Keratinocyte (primary cell): ENCODE results near the gene COL3A1. TPM values are rescaled to one million over a fixed set of nuclear protein-coding genes. Genes with fewer than 3 reads are reported as not detected.

Experiments
- DNase-seq: peaks from one replicate; pipeline ENCODE4 v3.0.0-alpha.2; 2011; ENCODE audit warnings: low read depth, missing footprints, low spot score
- FAIRE-seq: peaks from 2 replicates; lab custom pipeline; 2011; peaks lifted over from hg19 to GRCh38; lab: Jason Lieb, UNC
- H2AFZ ChIP-seq: 2 replicates; pipeline ENCODE4 v1.6.0; 2012; ENCODE audit warnings: low read length, control low read depth, inconsistent platforms; ENCODE audit not compliant: control insufficient read depth
- H3K27ac ChIP-seq: 2 replicates; pipeline ENCODE4 v1.5.1; 2011; ENCODE audit warnings: low read length; ENCODE audit not compliant: control insufficient read depth, insufficient read depth
- H3K27me3 ChIP-seq: 3 replicates; pipeline ENCODE4 v1.6.0; 2011; ENCODE audit warnings: low read length; ENCODE audit not compliant: control insufficient read depth, insufficient read depth; ENCODE audit errors: extremely low read depth
- H3K36me3 ChIP-seq, 2 experiments: 2 replicates in 1 of 2; 3 replicates in 1 of 2; pipeline ENCODE4 v1.5.1; 2011; ENCODE audit warnings: low read length in 2 of 2, mild to moderate bottlenecking in 1 of 2; ENCODE audit not compliant: control insufficient read depth in 2 of 2, insufficient read depth in 2 of 2; ENCODE audit errors: extremely low read depth in 1 of 2
- H3K4me1 ChIP-seq: 3 replicates; pipeline ENCODE4 v1.5.1; 2011; ENCODE audit warnings: low read length; ENCODE audit not compliant: control insufficient read depth, insufficient read depth; ENCODE audit errors: extremely low read depth
- H3K4me2 ChIP-seq: 3 replicates; pipeline ENCODE4 v1.6.0; 2011; ENCODE audit warnings: low read depth, low read length; ENCODE audit not compliant: control insufficient read depth, insufficient read depth; ENCODE audit errors: extremely low read depth
- H3K4me3 ChIP-seq, 3 experiments: fragments of 200-600 bp in 1 of 3; sonication (generic) in 1 of 3; 2 replicates in 2 of 3; 3 replicates in 1 of 3; pipeline ENCODE4 v1.5.1; 2011 to 2016; ENCODE audit warnings: low read length in 3 of 3, mild to moderate bottlenecking in 3 of 3, control low read depth in 2 of 3, inconsistent platforms in 1 of 3, low read depth in 1 of 3, mixed read lengths in 1 of 3, mixed run types in 1 of 3, moderate library complexity in 1 of 3; ENCODE audit not compliant: control insufficient read depth in 2 of 3, insufficient read depth in 2 of 3; ENCODE audit errors: extremely low read depth in 1 of 3
- H3K79me2 ChIP-seq: 2 replicates; pipeline ENCODE4 v1.6.0; 2012; ENCODE audit warnings: low read length; ENCODE audit not compliant: control insufficient read depth, insufficient read depth
- H3K9ac ChIP-seq: 3 replicates; pipeline ENCODE4 v1.6.0; 2011; ENCODE audit warnings: low read length; ENCODE audit not compliant: control insufficient read depth, insufficient read depth; ENCODE audit errors: extremely low read depth
- H3K9me1 ChIP-seq: 3 replicates; pipeline ENCODE4 v1.6.0; 2011; ENCODE audit warnings: low read length; ENCODE audit not compliant: control insufficient read depth, insufficient read depth; ENCODE audit errors: extremely low read depth
- H3K9me3 ChIP-seq: 2 replicates; pipeline ENCODE4 v1.5.1; 2012; ENCODE audit warnings: low read depth, low read length; ENCODE audit not compliant: control insufficient read depth
- H4K20me1 ChIP-seq: 3 replicates; pipeline ENCODE4 v1.6.0; 2011; ENCODE audit warnings: low read length; ENCODE audit not compliant: control insufficient read depth, insufficient read depth; ENCODE audit errors: extremely low read depth
- EZH2 ChIP-seq: IDR thresholded peaks from one replicate; pipeline ENCODE4 v1.6.1; 2012; ENCODE audit warnings: inconsistent platforms, mild to moderate bottlenecking, low read length, moderate library complexity
- dilution Hi-C: fragments of 300-500 bp; cut with MboI; formaldehyde crosslinking; loops from one replicate; pipeline ENCODE4 v1.7.0; 2020; ENCODE audit warnings: low sequenced_read_pairs; ENCODE audit not compliant: extremely low pct_ligation_motif_present
- polyA plus RNA-seq, 5 experiments: library from polyadenylated mRNA; depleted of rRNA in 3 of 5; stranded (reverse) in 3 of 5; stranded (forward) in 1 of 5; unstranded in 1 of 5; fragments of >200 nt; gene quantifications; 1 replicate in 1 of 5; 2 replicates in 3 of 5; 3 replicates in 1 of 5; pipeline versions ENCODE4 v1.2.1 to v1.2.3, GENCODE V29; 2011 to 2012; ENCODE audit warnings: missing spikeins in 2 of 5, low read depth in 1 of 5, low replicate concordance in 1 of 5
- small RNA-seq, 3 experiments: library from RNA; depleted of rRNA; stranded (forward); fragments of <200 nt; gene quantifications; one replicate each; pipeline ENCODE3, GENCODE V24; 2012; ENCODE audit warnings: low read depth in 3 of 3, low replicate concordance in 1 of 3; ENCODE audit not compliant: insufficient read length in 3 of 3
- TF ChIP-seq, protein P1 (sequence below), 3 experiments: IDR thresholded peaks in 1 of 3; conservative IDR thresholded peaks in 1 of 3; optimal IDR thresholded peaks in 1 of 3; 2 replicates in 2 of 3; 3 replicates in 1 of 3; pipeline versions ENCODE3 to v1.5.1; 2011; ENCODE audit warnings: low read length in 3 of 3, mild to moderate bottlenecking in 3 of 3, moderate library complexity in 2 of 3, control low read depth in 1 of 3, inconsistent platforms in 1 of 3; ENCODE audit not compliant: insufficient read depth in 2 of 3; ENCODE audit errors: extremely low read depth in 1 of 3

Gene COL3A1
- polyA plus RNA-seq, 1 donor (not counting 4 experiments of a cell fraction or from before 2014, with no cell fraction given), result 0.01 TPM

DNA sequence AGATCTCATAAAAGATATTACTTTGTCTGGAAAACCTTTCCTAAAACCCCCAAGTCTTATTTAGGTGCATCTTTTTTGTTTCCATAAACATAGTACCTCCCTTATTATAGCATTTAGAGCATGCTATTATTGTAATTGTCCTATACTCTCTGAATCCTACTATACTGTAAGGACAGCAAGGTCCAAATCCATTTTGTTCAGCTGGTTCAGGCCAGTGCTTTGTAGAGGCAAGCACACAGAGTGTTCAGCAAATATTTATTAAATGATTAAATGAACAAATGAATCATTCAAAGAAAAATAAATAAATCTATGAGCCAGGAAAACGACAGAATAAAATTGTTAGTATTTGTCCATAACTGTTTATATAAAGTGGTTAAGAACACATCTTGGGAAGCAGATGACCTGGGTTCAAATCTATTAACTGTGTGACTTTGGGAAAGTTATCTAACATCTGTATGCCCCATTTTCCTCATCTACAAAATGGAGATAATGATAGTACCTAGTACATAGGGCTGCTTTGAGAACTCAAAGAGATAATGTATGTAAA is 86.0 kb downstream of the COL3A1 start:
- FAIRE-seq (no peak), DNase-seq (no peak)
- no peaks in the 10 kb centered on the region for H3K9me3 ChIP-seq
- no peak overlapping the region for H2AFZ ChIP-seq
- H3K4me1 ChIP-seq, result no peaks in the 10 kb centered on the region
- no peak overlapping the region for H3K27ac ChIP-seq
- H3K4me3 ChIP-seq, result no peak overlapping the region
- H4K20me1 ChIP-seq, result no peaks in the 10 kb centered on the region
- H3K27me3 ChIP-seq, result no peaks in the 10 kb centered on the region
- no peaks in the 10 kb centered on the region for H3K79me2 ChIP-seq
- no peak for TF ChIP-seq EZH2
- TF ChIP-seq, protein P1, sequence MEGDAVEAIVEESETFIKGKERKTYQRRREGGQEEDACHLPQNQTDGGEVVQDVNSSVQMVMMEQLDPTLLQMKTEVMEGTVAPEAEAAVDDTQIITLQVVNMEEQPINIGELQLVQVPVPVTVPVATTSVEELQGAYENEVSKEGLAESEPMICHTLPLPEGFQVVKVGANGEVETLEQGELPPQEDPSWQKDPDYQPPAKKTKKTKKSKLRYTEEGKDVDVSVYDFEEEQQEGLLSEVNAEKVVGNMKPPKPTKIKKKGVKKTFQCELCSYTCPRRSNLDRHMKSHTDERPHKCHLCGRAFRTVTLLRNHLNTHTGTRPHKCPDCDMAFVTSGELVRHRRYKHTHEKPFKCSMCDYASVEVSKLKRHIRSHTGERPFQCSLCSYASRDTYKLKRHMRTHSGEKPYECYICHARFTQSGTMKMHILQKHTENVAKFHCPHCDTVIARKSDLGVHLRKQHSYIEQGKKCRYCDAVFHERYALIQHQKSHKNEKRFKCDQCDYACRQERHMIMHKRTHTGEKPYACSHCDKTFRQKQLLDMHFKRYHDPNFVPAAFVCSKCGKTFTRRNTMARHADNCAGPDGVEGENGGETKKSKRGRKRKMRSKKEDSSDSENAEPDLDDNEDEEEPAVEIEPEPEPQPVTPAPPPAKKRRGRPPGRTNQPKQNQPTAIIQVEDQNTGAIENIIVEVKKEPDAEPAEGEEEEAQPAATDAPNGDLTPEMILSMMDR (optimal IDR thresholded peaks at IDR 0.05 in 1 of 3, IDR thresholded peaks at IDR 0.05 in 1 of 3, conservative IDR thresholded peaks at IDR 0.05 in 1 of 3; ENCODE audit: extremely low read depth in 1 of 3, insufficient read depth in 2 of 3, low read length in 3 of 3), result no peak
- H3K36me3 ChIP-seq, result no peaks in the 10 kb centered on the region
- no peaks in the 10 kb centered on the region for H3K9me1 ChIP-seq
- H3K9ac ChIP-seq, result no peak overlapping the region
- no peak overlapping the region for H3K4me2 ChIP-seq
- dilution Hi-C loops, result no loop called here

Small RNA genes within 50 kb of the gene (small RNA-seq; reads per million reads assigned to genes)
- 0 reads per million in 3 experiments for gene MIR1245A

Other genes with a start within 250 kb of the COL3A1 start
- gene COL5A2, start 205.4 kb downstream of the COL3A1 start, polyA plus RNA-seq, result 6.5 to 16.6 TPM (median 7.2 TPM) in 3 replicates